Left lung (tissue), 10 donors: ENCODE measurements around the gene GGT5. TPM values are rescaled to one million over a fixed set of nuclear protein-coding genes. Genes with fewer than 3 reads are reported as not detected.
"Not testable (repeated sequence)": the region's sequence is repeated elsewhere in the genome, so short reads cannot be mapped to it uniquely, and the experiment has no call there.

ENCODE experiments used
- ATAC-seq: fragments of 200-7000 bp; cut with Tn5 transposase; one replicate; pipeline ENCODE4 v1.9.1; 2020; ENCODE audit warnings: moderate library complexity
- DNase-seq, 4 donors: peaks; one replicate each; pipeline ENCODE4 v3.0.0-alpha.2; 2013 to 2020
- H3K27ac ChIP-seq, 2 donors: fragments of 200-600 bp; sonication (generic) in 1 of 2; one replicate each; pipeline versions ENCODE4 v1.5.0 to v1.8.0; 2020 to 2021
- H3K27me3 ChIP-seq, 2 donors: fragments of 200-600 bp; sonication (generic) in 1 of 2; one replicate each; pipeline versions ENCODE4 v1.5.0 to v1.8.0; 2020 to 2021
- H3K36me3 ChIP-seq, 2 donors: fragments of 200-600 bp; sonication (generic) in 1 of 2; one replicate each; pipeline versions ENCODE4 v1.5.0 to v1.8.0; 2020 to 2021
- H3K4me1 ChIP-seq, 2 donors: fragments of 200-600 bp; one replicate each; pipeline ENCODE4 v1.8.0; 2021
- H3K4me3 ChIP-seq, 2 donors: fragments of 200-600 bp; sonication (generic) in 1 of 2; one replicate each; pipeline versions ENCODE4 v1.5.0 to v1.8.0; 2020 to 2021; ENCODE audit warnings: mild to moderate bottlenecking in 1 of 2
- H3K9me3 ChIP-seq, 2 donors: fragments of 200-600 bp; sonication (generic) in 1 of 2; one replicate each; pipeline versions ENCODE4 v1.5.0 to v1.8.0; 2020 to 2021
- intact Hi-C, 2 donors: fragments of 100-400 bp; cut with DNase I; formaldehyde crosslinking; loops; one replicate each; pipeline versions ENCODE4 v1.11.2 to v1.14.2; 2022
- polyA plus RNA-seq, 6 donors: library from polyadenylated mRNA; unstranded; fragments of 120-200 nt; gene quantifications; one replicate each; pipeline ENCODE4 v1.2.1, GENCODE V29; 2013; ENCODE audit not compliant: insufficient read length in 6 of 6
- total RNA-seq, 2 donors: library from RNA; stranded (reverse); fragmentation: NEBNext Ultra II Directional; extraction: Animal tissue kit (Norgen Biotek cat#: 25700); gene quantifications; one replicate each; pipeline ENCODE4 v1.2.1, GENCODE V29; 2021
- TF ChIP-seq, protein P1 (sequence below), 2 donors: fragments of 200-600 bp; sonication (generic) in 1 of 2; IDR thresholded peaks; one replicate each; pipeline versions ENCODE4 v1.5.0 to v1.8.0; 2021; ENCODE audit warnings: antibody characterized with exemption in 2 of 2
- donor health status: DM: no; HTN: yes; CAD: no.
- donor health status: DM: no; HTN: no; CAD: no.

Gene GGT5
- total and polyA plus RNA-seq, 8 donors = 10.6 to 25.6 (median 13.5) TPM

GRCh38 chr22:24209687-24210086, 35.2 kb downstream of the GGT5 start:
- H3K27me3 ChIP-seq = no peaks in the 10 kb centered on the region
- intact Hi-C loops = no loop called here
- TF ChIP-seq, protein P1, sequence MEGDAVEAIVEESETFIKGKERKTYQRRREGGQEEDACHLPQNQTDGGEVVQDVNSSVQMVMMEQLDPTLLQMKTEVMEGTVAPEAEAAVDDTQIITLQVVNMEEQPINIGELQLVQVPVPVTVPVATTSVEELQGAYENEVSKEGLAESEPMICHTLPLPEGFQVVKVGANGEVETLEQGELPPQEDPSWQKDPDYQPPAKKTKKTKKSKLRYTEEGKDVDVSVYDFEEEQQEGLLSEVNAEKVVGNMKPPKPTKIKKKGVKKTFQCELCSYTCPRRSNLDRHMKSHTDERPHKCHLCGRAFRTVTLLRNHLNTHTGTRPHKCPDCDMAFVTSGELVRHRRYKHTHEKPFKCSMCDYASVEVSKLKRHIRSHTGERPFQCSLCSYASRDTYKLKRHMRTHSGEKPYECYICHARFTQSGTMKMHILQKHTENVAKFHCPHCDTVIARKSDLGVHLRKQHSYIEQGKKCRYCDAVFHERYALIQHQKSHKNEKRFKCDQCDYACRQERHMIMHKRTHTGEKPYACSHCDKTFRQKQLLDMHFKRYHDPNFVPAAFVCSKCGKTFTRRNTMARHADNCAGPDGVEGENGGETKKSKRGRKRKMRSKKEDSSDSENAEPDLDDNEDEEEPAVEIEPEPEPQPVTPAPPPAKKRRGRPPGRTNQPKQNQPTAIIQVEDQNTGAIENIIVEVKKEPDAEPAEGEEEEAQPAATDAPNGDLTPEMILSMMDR (IDR thresholded peaks at IDR 0.05) = no peak
- no peak for ATAC-seq
- H3K27ac ChIP-seq = peak overlapping the region; percentile 13 to 95
- H3K4me3 ChIP-seq = no peak overlapping the region
- H3K4me1 ChIP-seq = peaks cover 33 to 62% of the 10 kb centered on the region in 2 donors
- no peaks in the 10 kb centered on the region for H3K36me3 ChIP-seq
- DNase-seq = peak in 2 of 4 donors; percentile 38 to 45
- H3K9me3 ChIP-seq = no peaks in the 10 kb centered on the region

DNA sequence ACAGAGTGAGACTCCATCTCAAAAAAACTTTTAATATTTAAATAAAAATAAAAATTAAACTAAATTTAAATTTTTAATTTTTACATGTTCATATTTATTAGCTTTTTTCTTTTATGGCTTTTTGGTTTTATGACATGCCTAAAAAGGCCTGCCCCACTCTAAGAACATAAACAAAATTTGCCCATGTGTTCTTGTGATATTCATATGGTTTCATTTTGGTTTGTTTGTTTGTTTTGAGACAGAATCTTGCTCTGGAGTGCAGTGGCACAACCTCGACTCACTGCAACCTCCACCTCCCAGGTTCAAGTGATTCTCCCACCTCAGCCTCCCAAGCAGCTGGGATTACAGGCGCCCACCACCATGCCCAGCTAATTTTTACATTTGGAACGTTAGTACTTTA, 35.9 kb downstream of the GGT5 start:
- intact Hi-C loops = no loop called here
- H3K27ac ChIP-seq = peak overlapping the region; percentile 84 to 95
- TF ChIP-seq, protein P1 (IDR thresholded peaks at IDR 0.05) = no peak

GRCh38 chr22:24208012-24208749, 36.7 kb downstream of the GGT5 start:
- H3K4me3 ChIP-seq = no peak overlapping the region
- H3K36me3 ChIP-seq = no peaks in the 10 kb centered on the region
- TF ChIP-seq, protein P1 (IDR thresholded peaks at IDR 0.05) = no peak
- H3K27ac ChIP-seq = peak overlapping the region; percentile 84 to 95
- intact Hi-C loops = no loop called here
- peaks cover 33 to 62% of the 10 kb centered on the region in 2 donors for H3K4me1 ChIP-seq
- ATAC-seq (peak; percentile 90), DNase-seq (peak in 3 of 4 donors; percentile 33 to 71 (median 64))
- H3K27me3 ChIP-seq = no peaks in the 10 kb centered on the region
- no peaks in the 10 kb centered on the region for H3K9me3 ChIP-seq

More for the DNA sequence above, 35.9 kb downstream of the GGT5 start:
- DNase-seq = no peak
- Histone ChIP-seq H3K4me1 (peaks cover 33 to 62% of the 10 kb centered on the region in 2 donors), H3K9me3 (no peaks in the 10 kb centered on the region), H3K36me3 (no peaks in the 10 kb centered on the region), H3K27me3 (no peaks in the 10 kb centered on the region), H3K4me3 (no peak overlapping the region)
- ATAC-seq = no peak

GRCh38 chr22:24207264-24208011, 37.4 kb downstream of the GGT5 start:
- DNase-seq = no peak
- Histone ChIP-seq H3K9me3 (no peaks in the 10 kb centered on the region), H3K4me1 (peaks cover 33 to 62% of the 10 kb centered on the region in 2 donors), H3K27me3 (no peaks in the 10 kb centered on the region), H3K27ac (peak overlapping the region; percentile 84 to 95), H3K36me3 (no peaks in the 10 kb centered on the region), H3K4me3 (no peak overlapping the region)
- TF ChIP-seq, protein P1 (IDR thresholded peaks at IDR 0.05) = no peak
- intact Hi-C loops = no loop called here
- peak; percentile 4 for ATAC-seq

DNA sequence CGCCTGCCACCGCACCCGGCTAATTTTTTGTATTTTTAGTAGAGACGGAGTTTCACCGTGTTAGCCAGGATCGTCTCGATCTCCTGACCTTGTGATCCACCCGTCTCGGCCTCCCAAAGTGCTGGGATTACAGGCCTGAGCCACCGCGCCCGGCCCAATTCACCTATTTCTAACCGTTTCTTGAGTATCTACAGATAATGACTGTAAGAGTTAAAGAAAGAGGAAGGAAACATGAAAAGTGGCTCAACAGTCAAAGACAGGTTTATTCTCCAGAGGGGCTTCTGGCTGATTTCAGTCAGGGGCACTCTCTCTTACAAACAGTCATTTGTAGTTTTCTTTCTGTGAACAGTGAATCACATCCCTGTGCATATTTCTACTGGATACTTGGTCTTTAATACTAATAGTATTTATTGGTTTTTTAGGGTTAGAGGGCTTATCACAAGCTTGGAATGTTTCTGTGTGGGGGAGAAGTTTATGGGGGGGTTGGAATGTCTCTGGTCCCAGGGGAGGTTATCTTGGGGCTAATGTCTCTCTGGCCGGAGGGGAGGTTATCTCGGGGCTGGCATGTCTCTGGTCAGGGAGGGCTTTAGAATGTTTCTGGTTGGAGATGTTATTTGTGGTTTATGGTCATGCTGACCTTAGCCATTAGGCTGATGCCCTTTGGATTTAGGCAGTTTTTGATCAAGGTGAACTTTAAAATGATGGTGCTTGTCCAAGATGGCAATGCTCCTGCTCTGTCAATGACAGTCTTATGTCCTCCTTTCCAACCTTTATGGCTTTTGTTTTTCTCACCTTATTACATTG, 38.2 kb downstream of the GGT5 start:
- peak overlapping the region; percentile 84 to 95 for H3K27ac ChIP-seq
- ATAC-seq, intact Hi-C loops, H3K4me3 ChIP-seq, H3K9me3 ChIP-seq, DNase-seq, H3K36me3 ChIP-seq, H3K27me3 ChIP-seq: not testable (repeated sequence)
- H3K4me1 ChIP-seq = peaks cover 30 to 62% of the 10 kb centered on the region in 2 donors
